Endothelial cell of umbilical vein (primary cell): Measurements from ENCODE around the gene FSTL4. TPM values are rescaled to one million over a fixed set of nuclear protein-coding genes. Genes with fewer than 3 reads are reported as not detected.

Source experiments
- BruUV-seq: library from RNA; stranded (reverse); fragments of 400-500 nt; replicated peaks from 2 replicates; lab custom pipeline; 2021; lab: Mats Ljungman, UMichigan
- CTCF ChIA-PET: fragments of 300-600, 350-600 bp; sonication (Branson Sonifier 250); formaldehyde crosslinking; loops from one replicate; lab custom pipeline; 2021; ENCODE audit warnings: antibody characterized with exemption, inconsistent platforms; lab: Charles Lee
- POLR2A ChIA-PET: fragments of 300-600, 350-600 bp; sonication (Branson Sonifier 250); formaldehyde crosslinking; loops from one replicate; lab custom pipeline; 2021; ENCODE audit warnings: antibody characterized with exemption, inconsistent platforms; lab: Charles Lee
- DNase-seq: peaks from one replicate; pipeline ENCODE4 v3.0.0-alpha.2; 2011; ENCODE audit warnings: low read depth, low spot score
- FAIRE-seq: peaks from 2 replicates; lab custom pipeline; 2011; peaks lifted over from hg19 to GRCh38; lab: Jason Lieb, UNC
- H2AFZ ChIP-seq: 2 replicates; pipeline ENCODE4 v1.6.0; 2012; ENCODE audit warnings: low read depth, low read length, control low read depth, inconsistent platforms
- H3K27ac ChIP-seq: 2 replicates; pipeline ENCODE4 v1.5.1; 2011; ENCODE audit warnings: low read depth, mild to moderate bottlenecking, control low read depth, low read length, moderate library complexity; ENCODE audit not compliant: insufficient read depth
- H3K27me3 ChIP-seq, 2 experiments: 2 replicates each; pipeline versions ENCODE4 v1.6.0 to v1.6.1; 2011; ENCODE audit warnings: low read length in 2 of 2, mixed read lengths in 1 of 2; ENCODE audit not compliant: control insufficient read depth in 2 of 2, insufficient read depth in 2 of 2
- H3K36me3 ChIP-seq, 2 experiments: 2 replicates in 1 of 2; 3 replicates in 1 of 2; pipeline ENCODE4 v1.5.1; 2011; ENCODE audit warnings: low read length in 2 of 2, mild to moderate bottlenecking in 1 of 2, moderate library complexity in 1 of 2; ENCODE audit not compliant: control insufficient read depth in 2 of 2, insufficient read depth in 2 of 2; ENCODE audit errors: extremely low read depth in 1 of 2
- H3K4me1 ChIP-seq: 3 replicates; pipeline ENCODE4 v1.5.1; 2011; ENCODE audit warnings: mild to moderate bottlenecking, low read length; ENCODE audit not compliant: control insufficient read depth, insufficient read depth; ENCODE audit errors: extremely low read depth
- H3K4me2 ChIP-seq: 2 replicates; pipeline ENCODE4 v1.6.1; 2011; ENCODE audit warnings: low read length, control low read depth, mixed read lengths; ENCODE audit not compliant: insufficient read depth
- H3K4me3 ChIP-seq, 3 experiments: fragments of 200-600 bp in 1 of 3; sonication (generic), shearing (Covaris generic) in 1 of 3; replicated peaks in 1 of 3; 2 replicates each; pipeline ENCODE4 v1.5.1; 2011 to 2016; ENCODE audit warnings: control low read depth in 3 of 3, low read length in 3 of 3, mild to moderate bottlenecking in 2 of 3, inconsistent platforms in 1 of 3, low read depth in 1 of 3, moderate library complexity in 1 of 3; ENCODE audit not compliant: insufficient read depth in 1 of 3
- H3K79me2 ChIP-seq: 2 replicates; pipeline ENCODE4 v1.6.0; 2012; ENCODE audit warnings: low read length, inconsistent platforms; ENCODE audit not compliant: control insufficient read depth, insufficient read depth
- H3K9ac ChIP-seq: replicated peaks from 2 replicates; pipeline ENCODE3; 2011; ENCODE audit warnings: low read length, control low read depth; ENCODE audit not compliant: insufficient read depth; ENCODE audit errors: extremely low read depth
- H3K9me1 ChIP-seq: replicated peaks from 3 replicates; pipeline ENCODE4 v1.6.0; 2011; ENCODE audit warnings: mild to moderate bottlenecking, low read length; ENCODE audit not compliant: control insufficient read depth, insufficient read depth; ENCODE audit errors: extremely low read depth
- H3K9me3 ChIP-seq: replicated peaks from 2 replicates; pipeline ENCODE4 v1.5.1; 2012; ENCODE audit warnings: low read length, inconsistent platforms; ENCODE audit not compliant: control insufficient read depth, insufficient read depth
- H4K20me1 ChIP-seq: replicated peaks from 2 replicates; pipeline ENCODE3; 2011; ENCODE audit warnings: mild to moderate bottlenecking, low read length; ENCODE audit not compliant: control insufficient read depth, insufficient read depth; ENCODE audit errors: extremely low read depth
- CTCF ChIP-seq, 2 donors: IDR thresholded peaks; 1 replicate in 1 of 2; 2 replicates in 1 of 2; pipeline ENCODE4 v1.5.1; 2011; ENCODE audit warnings: low read length in 2 of 2, mild to moderate bottlenecking in 2 of 2, moderate library complexity in 2 of 2, control low read depth in 1 of 2, inconsistent platforms in 1 of 2, low read depth in 1 of 2; ENCODE audit not compliant: insufficient read depth in 1 of 2; ENCODE audit errors: extremely low read depth in 1 of 2
- EZH2 ChIP-seq: IDR thresholded peaks from 2 replicates; pipeline ENCODE4 v1.6.1; 2012; ENCODE audit warnings: borderline replicate concordance, low read depth, mild to moderate bottlenecking, moderate library complexity, low read length, inconsistent platforms; ENCODE audit not compliant: severe bottlenecking
- FOS ChIP-seq: IDR thresholded peaks from 2 replicates; pipeline ENCODE4 v1.6.1; 2011; ENCODE audit warnings: mild to moderate bottlenecking, low read length, moderate library complexity, borderline replicate concordance; ENCODE audit not compliant: insufficient read depth
- GATA2 ChIP-seq: IDR thresholded peaks from 2 replicates; pipeline ENCODE4 v1.7.0; 2011; ENCODE audit warnings: low read depth, mild to moderate bottlenecking, moderate library complexity, mixed read lengths, low read length; ENCODE audit not compliant: insufficient read length, insufficient read depth
- JUN ChIP-seq: IDR thresholded peaks from 2 replicates; pipeline ENCODE4 v1.6.1; 2011; ENCODE audit warnings: borderline replicate concordance, low read depth; ENCODE audit not compliant: insufficient read length, insufficient read depth
- MAX ChIP-seq: IDR thresholded peaks from 2 replicates; pipeline ENCODE4 v1.6.1; 2011; ENCODE audit not compliant: insufficient read depth, insufficient read length
- MYC ChIP-seq: IDR thresholded peaks from one replicate; pipeline ENCODE4 v1.6.1; 2011; ENCODE audit warnings: mild to moderate bottlenecking, low read depth, low read length
- POLR2A ChIP-seq: IDR thresholded peaks from 2 replicates; pipeline ENCODE4 v1.6.1; 2012; ENCODE audit warnings: low read depth, mild to moderate bottlenecking, control low read depth, low read length
- POLR2AphosphoS5 ChIP-seq: IDR thresholded peaks from 2 replicates; pipeline ENCODE4 v1.6.1; 2012; ENCODE audit warnings: low read depth, mild to moderate bottlenecking, control low read depth, low read length, moderate library complexity; ENCODE audit not compliant: insufficient read depth
- dilution Hi-C: fragments of 300-500 bp; cut with MboI; formaldehyde crosslinking; loops from one replicate; pipeline ENCODE4 v1.15.0; 2019; ENCODE audit warnings: low sequenced_read_pairs; ENCODE audit not compliant: extremely low pct_ligation_motif_present
- intact Hi-C: fragments of 100-400 bp; cut with micrococcal nuclease; formaldehyde crosslinking; loops from one replicate; pipeline ENCODE4 v1.10.0; 2022
- polyA plus RNA-seq, 4 experiments: library from polyadenylated mRNA; depleted of rRNA in 3 of 4; stranded (reverse) in 3 of 4; unstranded in 1 of 4; fragments of >200 nt; gene quantifications; 2 replicates each; pipeline versions ENCODE4 v1.2.1 to v1.2.3, GENCODE V29; 2011 to 2012; ENCODE audit warnings: missing spikeins in 1 of 4
- total RNA-seq: library from RNA; stranded (reverse); gene quantifications from 2 replicates; pipeline ENCODE4 v1.2.3, GENCODE V29; 2021

The FSTL4 gene
- total and polyA plus RNA-seq, 2 donors (not counting 3 experiments of a cell fraction or from before 2014, with no cell fraction given) = 0.18 TPM; not detected in 1

GRCh38 chr5:133635051-133635450 lies 22.7 kb upstream of the FSTL4 start:
- no peak for TF ChIP-seq MAX
- no peak for TF ChIP-seq JUN
- no peak for TF ChIP-seq MYC
- TF ChIP-seq POLR2A = no peak
- TF ChIP-seq GATA2 = no peak
- TF ChIP-seq FOS = no peak
- TF ChIP-seq CTCF (IDR thresholded peaks at IDR 0.05; ENCODE audit: extremely low read depth in 1 of 2, insufficient read depth in 1 of 2, low read depth in 1 of 2, low read length in 2 of 2) = no peak
- TF ChIP-seq EZH2 = no peak
- no peak for TF ChIP-seq POLR2AphosphoS5

More at GRCh38 chr5:133635051-133635450, 22.7 kb upstream of the FSTL4 start:
- BruUV-seq = no TSS peak
- intact Hi-C loops (no loop called here), dilution Hi-C loops (no loop called here)
- Histone ChIP-seq H3K9me3 (no peaks in the 10 kb centered on the region), H2AFZ (no peak overlapping the region), H3K36me3 (no peaks in the 10 kb centered on the region), H3K9ac (no peak overlapping the region), H3K27me3 (no peaks in the 10 kb centered on the region), H3K4me1 (no peaks in the 10 kb centered on the region), H3K9me1 (no peaks in the 10 kb centered on the region), H3K79me2 (no peaks in the 10 kb centered on the region), H4K20me1 (no peaks in the 10 kb centered on the region), H3K4me3 (no peak overlapping the region), H3K27ac (no peak overlapping the region), H3K4me2 (no peak overlapping the region)
- DNase-seq (no peak), FAIRE-seq (no peak)
- CTCF ChIA-PET = no interaction called here
- POLR2A ChIA-PET = no interaction called here
